HEK293 (cell line): ENCODE data around the gene ZFYVE1.
"Not testable (repeated sequence)": the region's sequence is repeated elsewhere in the genome, so short reads cannot be mapped to it uniquely, and the experiment has no call there.

Experiments used
- ATF2 ChIP-seq: fragments of 450-650 bp; formaldehyde crosslinking; IDR thresholded peaks from 2 replicates; pipeline ENCODE4 v1.5.1; 2016; ENCODE audit warnings: missing biosample characterization, missing genetic modification characterization, low read depth
- CTCF ChIP-seq: fragments of 450-650 bp; formaldehyde crosslinking; IDR thresholded peaks from 2 replicates; pipeline ENCODE4 v1.5.1; 2016; ENCODE audit warnings: missing biosample characterization, missing genetic modification characterization
- GLI2 ChIP-seq: fragments of 450-650 bp; formaldehyde crosslinking; IDR thresholded peaks from 2 replicates; pipeline ENCODE4; 2017; ENCODE audit warnings: missing biosample characterization, missing genetic modification characterization, low read depth, borderline replicate concordance
- PRDM1 ChIP-seq: fragments of 450-650 bp; formaldehyde crosslinking; IDR thresholded peaks from 2 replicates; pipeline ENCODE4; 2016; ENCODE audit warnings: missing biosample characterization, missing genetic modification characterization
- PRDM4 ChIP-seq: fragments of 450-650 bp; formaldehyde crosslinking; IDR thresholded peaks from 2 replicates; pipeline ENCODE4 v1.5.1; 2017; ENCODE audit warnings: missing biosample characterization, missing genetic modification characterization
- ZBTB21 ChIP-seq: fragments of 450-650 bp; formaldehyde crosslinking; IDR thresholded peaks from 2 replicates; pipeline ENCODE4 v1.5.1; 2017; ENCODE audit warnings: missing biosample characterization, missing genetic modification characterization
- ZIC2 ChIP-seq: fragments of 450-650 bp; formaldehyde crosslinking; IDR thresholded peaks from 2 replicates; pipeline ENCODE4 v1.5.1; 2016; ENCODE audit warnings: missing biosample characterization, missing genetic modification characterization
- ZNF133 ChIP-seq: fragments of 450-650 bp; formaldehyde crosslinking; IDR thresholded peaks from 2 replicates; pipeline ENCODE4 v1.5.1; 2016; ENCODE audit warnings: missing biosample characterization, missing genetic modification characterization
- ZNF426 ChIP-seq: fragments of 450-650 bp; formaldehyde crosslinking; IDR thresholded peaks from 2 replicates; pipeline ENCODE4 v1.5.1; 2017; ENCODE audit warnings: missing biosample characterization, missing genetic modification characterization, mild to moderate bottlenecking, inconsistent platforms, moderate library complexity

GRCh38 chr14:73004641-73005040 lies 22.3 kb downstream of the ZFYVE1 start:
- TF ChIP-seq PRDM1 (tag by site-specific recombination); ZNF133 (tag by site-specific recombination); ATF2 (tag by site-specific recombination); CTCF (tag by site-specific recombination); PRDM4; GLI2; ZNF426; ZBTB21 (tag by site-specific recombination); ZIC2: not testable (repeated sequence)
